Left hindlimb (tissue), 1 donor: Measurements from ENCODE around the gene TOP3B.

Experiments used
- DNase-seq: peaks from one replicate; pipeline ENCODE4 v3.0.0-alpha.2; 2018

The TOP3B gene

DNA sequence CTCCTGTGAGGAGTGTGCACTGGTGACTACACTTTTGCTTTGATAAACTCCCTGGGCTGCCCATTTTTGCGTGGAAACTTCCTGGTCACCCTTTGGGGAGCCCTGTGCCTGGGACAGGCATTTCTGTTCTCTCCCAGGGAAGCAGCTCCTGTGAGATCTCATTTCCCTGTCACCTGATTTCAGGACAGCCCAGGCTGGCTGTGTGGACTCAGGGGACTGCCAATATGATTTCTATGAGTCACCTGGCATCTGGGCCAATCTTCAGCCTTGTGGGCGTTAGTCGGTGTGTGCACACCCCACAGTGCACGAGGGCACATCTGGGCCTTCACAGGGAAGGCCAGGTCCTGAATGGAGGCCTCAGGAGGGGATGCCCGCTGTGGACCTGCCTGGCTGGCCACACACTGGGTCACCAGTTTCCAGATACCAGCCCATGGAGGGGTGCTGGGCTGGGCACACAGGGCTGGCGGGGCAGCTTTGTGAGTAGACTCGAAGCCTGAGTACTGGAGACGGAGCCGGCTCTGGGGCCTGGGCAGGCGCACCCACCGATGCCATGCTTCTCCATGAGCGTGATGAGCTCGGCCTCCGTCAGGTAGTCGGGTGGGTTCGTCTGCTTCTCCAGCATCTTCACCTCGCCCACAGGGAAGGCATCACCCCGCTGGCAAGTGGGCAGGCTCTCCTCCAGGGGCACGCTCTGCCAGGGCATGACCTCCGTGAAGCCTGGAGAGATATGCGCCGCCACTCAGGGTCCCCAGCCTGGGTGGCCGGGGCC, 20.5 kb downstream of the TOP3B start:
- DNase-seq = no peak

DNA sequence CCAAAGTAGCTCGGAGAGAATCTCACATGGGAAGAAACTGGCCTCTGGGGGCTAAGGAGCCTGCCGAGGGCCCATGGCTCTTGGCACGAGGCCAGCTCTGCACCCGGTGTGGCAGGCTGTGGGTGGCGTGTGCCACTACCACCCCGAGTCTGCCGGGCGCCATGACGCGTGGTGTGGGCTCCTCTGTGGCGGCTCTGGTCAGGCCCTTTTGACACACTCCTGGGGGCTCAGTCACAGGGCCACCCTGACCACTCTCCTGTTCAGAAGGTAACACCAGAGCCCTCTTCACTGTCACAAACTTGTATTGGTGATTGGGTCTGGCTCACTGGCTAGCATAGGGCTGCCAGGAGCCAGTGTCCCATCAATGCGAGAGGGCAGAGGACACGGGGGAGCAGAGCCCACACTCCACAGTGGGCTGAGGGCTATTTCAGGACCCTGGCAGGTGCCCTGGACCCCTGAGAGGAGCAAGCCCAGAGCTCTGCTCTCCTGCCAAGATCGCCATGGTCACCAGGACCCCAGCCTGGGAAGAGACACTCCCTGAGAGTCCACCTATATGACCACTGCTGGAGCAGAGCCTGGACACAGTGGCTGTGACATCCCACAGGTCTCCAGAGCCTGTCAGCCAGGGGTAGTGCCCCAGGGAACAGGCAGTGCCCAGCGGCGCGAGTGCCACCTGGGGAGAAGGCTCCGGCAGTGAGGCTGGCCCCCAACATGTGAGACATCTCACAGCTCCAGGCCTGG, 21.3 kb downstream of the TOP3B start:
- DNase-seq = no peak

DNA sequence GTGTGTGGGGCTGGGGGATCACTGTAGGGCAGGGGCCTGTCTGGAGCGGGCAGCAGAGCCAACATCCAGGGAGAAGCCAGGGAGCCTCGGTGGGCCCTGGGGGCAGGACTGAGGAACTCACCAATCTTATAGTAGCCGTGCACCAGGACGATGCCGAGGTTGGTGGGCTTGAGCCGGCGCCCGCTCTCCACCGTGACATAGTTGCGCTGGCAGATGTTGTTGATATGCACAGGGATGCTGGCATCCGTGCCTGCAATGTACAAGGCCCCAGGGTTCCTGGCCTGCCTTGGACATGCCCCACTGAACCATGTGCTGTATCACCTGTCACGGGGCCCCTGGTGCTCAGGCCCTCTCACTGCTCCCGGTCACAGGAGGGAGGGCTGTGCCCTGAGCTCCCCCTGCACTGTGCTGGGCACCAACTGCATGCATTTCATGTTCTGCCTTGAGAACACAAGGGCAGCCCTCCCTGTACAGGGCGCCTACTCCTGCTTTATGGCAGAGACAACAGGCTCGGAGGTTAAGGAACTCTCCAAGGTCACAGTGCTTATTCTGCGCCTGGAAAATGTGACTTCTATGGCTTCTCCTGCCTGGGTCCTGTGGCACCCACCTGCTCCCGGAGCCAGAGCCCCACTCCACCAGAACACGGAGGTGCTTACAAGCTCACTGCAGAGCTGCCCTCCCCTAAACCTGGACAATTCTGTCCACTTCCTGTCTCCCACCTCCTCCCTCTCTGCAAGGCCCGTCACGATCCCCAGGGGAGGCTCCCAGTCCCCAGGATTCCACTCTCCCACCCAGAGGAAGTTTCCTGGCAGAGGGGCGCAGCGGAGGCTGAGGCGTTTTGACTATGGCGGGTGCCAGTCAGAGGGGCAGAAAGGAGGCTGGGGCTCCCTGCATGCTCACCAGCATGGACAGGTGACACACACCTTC, 22.1 kb downstream of the TOP3B start:
- no peak for DNase-seq

DNA sequence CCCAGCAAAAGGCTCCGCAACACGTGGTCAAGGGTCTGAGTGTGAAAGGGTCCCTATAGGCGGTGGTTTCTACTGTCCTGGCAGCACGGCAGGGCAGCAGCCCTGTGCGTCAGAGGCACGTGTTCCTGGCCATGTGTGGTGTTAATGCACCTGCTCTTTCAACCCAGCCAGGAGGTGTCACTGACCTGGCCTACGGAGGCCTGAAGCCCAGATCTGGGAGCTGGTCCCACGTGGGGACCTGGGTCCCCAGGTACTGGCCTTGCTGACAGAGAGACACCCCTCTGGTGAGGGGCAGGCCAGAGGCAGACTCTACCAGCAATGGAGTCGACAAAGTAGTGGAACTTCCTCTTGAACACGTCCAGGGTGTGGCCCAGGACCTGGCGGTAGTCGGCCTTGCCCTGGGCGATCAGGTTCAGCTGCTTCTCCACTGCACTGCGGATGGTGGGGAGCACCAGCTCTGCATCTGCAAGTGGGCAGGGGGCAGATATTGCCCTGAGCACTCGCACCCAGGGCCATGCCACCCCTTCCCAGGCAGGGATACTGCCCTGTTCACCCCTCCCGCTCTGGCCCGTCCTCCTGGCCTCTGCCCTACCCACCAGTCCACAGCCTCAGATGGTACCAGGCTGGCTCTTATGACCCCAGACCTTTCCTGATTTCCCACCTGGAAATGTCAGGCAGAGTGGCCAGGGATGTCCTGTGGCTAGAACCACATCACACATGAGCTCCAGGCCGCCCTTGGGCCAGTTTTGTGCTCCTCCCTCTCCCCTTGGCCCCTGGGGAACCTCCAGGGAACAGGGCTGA, 23.1 kb downstream of the TOP3B start:
- no peak for DNase-seq

DNA sequence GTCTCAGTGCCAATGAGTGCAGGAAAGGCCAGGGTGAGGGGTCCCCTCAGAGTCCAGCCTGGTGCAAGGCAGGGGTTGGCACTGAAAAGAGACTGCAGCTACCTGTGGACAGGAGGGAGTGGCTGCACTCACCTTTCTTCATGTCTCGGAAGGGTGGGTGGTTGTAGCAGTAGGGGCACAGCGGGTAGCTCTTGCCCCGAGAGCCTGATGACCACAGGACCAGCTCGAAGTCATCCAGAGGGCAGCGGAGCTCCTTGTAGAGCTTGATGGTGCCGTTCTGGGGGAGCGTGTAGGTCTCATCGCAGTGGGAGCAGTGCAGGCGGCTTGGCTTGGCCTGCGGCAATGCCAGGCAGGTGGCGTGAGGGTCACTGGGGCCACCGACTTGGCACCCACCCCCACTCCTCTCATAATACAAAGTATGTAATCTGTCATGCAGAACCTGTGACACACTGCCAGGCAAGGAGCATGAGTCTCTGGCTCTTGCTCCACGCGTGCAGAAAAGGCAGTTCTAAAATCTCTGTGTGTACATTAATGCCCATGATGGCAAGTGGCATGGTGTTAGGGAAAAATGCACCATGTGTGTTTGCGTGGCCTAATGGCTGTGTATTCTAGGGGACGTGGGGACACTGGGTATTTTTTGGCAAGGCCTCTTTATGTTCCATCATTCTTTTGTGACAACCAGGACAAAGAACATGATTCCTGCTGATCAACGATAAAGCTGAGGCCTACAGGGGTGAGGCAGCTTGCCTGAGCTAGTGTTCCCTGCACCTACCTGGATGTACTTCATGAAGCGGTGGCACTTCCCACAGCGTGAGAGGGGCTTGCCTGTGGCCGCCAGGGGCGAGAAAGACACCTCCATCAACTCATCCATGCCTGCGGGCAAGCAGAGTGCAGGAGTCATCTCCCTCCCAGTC, 24.0 kb downstream of the TOP3B start:
- no peak for DNase-seq

DNA sequence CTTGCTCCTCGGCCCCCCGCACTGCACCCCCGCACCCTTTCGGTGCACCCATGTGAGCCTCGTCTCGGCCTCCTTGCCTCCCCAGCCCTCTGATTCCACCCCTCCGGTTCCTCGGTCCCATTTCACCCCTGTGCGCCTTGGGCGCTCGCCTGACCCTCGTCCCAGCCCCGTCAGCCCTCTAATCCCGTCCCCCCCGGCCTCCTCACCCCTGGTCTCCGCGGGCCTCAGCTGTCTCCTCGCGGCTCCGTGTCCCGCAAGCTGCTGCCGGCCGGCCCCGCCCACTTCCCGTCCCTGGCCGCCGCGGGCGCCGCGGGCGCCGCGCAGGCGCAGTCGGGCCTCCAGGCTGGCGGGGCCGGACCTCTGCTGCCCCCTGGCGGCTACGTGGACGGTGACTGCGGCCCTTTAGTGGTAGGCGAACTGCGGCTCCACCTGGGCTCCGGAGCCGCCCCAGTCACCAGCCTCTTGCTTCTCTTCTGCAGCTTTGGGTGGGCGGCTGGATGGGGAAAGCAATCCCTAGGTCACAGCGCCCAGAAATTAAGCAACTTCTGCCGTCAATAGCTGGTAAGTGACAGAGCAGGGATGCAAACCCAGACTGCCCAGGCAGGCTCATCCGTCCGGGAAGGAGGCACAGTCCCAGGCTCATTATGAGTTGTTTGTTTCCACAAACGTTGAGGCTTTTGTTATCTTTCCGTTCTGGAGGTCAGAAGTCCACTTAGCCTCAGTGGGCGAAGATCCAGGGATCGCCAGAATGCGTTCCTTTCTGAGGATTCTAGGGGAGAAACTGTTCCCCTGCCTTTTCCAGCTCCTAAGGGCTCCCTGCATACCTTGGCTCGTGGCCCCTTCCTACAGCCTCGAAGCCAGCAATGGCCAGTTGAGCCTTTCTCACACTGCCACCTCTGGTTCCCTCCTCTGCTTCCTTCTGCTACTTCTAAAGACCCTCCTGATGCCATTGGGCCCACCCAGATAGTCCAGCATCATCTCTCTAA, 29.7 kb downstream of the TOP3B start, which contains the start of gene PPM1F:
Gene PPM1F (minus strand): TSS at position 263 of the 986 bp plus-strand sequence. CDS start 6,800 bp downstream, outside the sequence.
- DNase-seq = peak; percentile 90

DNA sequence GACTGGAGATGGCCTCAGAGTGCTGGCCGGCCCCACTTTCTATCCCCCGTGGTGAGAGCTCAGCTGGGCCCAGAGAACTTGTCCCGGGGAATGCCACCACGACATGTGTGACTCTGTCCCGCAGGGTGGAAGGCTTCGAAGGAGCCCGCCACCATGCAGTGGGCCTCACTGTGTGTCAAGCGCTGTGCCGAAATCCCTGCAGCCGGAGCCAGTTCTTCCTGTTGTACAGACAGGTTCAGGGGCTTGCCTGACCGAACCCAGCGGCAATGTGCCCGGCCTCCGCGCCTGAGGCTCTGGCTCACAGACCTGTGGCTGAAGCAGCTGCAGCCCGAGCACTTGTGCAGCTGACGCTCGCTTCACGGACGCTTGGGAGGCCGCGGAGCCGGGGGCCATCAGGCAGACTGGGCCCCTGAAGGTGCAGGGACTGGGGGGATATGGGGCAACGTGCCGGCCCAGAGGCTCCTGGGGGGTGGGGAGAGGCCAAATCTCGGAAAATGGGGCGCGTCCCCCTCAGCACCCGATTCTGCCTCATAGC, 30.6 kb downstream of the TOP3B start:
- DNase-seq = peak; percentile 62

DNA sequence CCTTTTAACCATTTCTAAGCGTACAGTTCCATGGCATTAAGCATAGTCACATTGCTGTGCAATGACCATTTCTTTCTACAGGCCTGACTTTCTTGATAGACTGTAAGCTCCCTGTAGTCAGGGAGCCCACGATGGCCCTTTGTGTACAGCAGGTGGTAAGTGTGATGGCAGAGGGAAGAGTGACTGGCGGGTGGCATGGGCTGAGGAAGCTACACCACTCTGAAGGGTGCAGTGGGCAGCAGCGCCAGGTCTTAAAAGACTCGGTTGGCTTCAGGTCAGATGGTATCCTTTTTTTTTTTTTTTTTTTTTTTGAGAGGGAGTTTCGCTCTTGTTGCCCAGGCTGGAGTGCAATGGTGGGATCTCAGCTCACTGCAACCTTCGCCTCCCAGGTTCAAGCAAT, 31.5 kb downstream of the TOP3B start:
- no peak for DNase-seq

DNA sequence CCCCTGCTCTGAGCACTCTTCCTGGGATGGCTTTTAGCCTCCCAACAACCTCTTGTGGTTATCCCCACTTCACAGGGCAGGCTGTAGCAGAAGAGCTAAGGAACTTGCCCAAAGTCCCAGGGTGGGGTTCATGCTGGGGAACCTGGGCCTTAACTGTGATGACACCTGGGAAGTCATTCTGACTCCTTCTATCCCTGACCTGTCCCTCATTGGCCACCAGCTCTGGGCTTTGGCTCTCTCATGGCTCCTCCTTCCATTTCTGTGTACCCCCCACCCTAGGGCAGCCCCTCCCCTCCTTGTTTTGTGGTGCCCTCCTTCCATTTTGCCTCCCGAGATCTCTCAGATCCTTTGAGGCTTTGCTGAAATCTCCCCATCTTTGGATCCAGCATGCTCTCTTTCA, 32.6 kb downstream of the TOP3B start:
- DNase-seq = no peak

DNA sequence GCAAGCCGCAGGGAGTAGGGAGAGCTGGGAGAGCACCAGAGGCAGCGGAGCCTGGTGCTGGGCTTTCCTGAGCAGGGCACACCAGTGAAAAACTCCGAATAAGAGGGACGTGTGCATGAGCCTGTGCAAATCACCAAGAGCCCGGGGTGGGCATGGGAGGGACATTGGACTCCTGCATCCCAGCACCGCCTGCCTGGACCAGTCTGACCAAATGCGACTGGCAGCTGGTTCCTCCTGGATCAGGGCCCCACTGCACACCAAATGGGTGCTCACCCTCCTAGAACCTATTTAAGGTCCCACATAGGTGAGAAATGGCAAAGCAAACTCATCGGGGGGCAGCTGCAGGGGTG, 33.0 kb downstream of the TOP3B start:
- peak; percentile 30 for DNase-seq

DNA sequence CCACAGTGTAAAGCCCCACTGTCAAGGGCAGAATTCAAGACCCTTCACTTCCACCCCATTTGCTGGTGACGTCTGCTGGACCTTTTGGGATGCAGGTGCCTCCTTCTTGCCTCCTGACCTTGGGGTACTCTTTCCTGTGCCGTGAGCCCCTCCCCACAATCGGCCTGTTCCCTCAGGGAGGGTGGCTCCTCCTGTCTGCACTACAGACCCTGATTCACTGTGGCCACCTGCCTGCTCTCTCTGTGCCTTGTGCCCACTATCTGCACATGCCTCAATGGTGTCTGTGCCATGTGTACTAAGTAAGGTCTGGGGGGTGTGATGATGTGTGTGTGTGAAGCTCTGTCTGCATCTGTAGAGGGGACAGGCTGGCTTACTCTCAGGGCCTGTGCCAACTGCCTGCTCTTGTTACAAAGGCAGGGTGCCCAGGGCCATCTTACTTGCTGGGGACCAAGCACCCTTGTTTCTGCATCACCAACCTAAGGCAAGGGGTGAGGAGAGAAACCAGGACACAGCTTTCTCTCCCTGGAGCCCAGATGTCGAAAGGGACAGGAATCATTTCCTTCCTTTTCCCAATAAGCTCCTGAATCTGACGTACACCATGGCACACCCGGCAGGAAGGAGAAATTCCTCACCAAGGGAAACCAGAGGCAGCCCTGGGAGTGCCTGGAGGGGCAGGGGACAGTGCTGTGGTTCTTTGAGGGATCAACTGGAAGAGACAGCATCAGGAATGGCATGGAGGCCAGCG, 33.6 kb downstream of the TOP3B start:
- no peak for DNase-seq

DNA sequence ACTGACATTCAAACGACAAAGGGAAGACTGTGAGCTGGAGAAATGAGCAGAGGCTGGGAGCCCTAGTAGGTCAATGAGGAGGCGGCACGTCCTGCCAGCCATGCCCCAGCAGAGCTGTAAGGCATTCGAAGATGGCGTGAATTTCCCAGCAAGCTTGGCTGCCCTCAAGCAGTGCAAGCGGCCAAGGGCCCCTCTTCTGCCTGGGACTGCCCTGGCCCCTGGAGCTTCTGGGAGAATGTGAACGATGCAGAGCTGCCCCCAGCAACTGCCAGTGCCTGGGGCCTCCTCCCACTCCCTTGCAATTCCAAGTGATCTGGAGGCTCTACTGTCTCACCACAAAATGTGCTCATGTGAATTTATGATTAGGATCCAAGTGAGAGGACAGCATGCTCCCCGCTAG, 34.2 kb downstream of the TOP3B start:
- DNase-seq = no peak

DNA sequence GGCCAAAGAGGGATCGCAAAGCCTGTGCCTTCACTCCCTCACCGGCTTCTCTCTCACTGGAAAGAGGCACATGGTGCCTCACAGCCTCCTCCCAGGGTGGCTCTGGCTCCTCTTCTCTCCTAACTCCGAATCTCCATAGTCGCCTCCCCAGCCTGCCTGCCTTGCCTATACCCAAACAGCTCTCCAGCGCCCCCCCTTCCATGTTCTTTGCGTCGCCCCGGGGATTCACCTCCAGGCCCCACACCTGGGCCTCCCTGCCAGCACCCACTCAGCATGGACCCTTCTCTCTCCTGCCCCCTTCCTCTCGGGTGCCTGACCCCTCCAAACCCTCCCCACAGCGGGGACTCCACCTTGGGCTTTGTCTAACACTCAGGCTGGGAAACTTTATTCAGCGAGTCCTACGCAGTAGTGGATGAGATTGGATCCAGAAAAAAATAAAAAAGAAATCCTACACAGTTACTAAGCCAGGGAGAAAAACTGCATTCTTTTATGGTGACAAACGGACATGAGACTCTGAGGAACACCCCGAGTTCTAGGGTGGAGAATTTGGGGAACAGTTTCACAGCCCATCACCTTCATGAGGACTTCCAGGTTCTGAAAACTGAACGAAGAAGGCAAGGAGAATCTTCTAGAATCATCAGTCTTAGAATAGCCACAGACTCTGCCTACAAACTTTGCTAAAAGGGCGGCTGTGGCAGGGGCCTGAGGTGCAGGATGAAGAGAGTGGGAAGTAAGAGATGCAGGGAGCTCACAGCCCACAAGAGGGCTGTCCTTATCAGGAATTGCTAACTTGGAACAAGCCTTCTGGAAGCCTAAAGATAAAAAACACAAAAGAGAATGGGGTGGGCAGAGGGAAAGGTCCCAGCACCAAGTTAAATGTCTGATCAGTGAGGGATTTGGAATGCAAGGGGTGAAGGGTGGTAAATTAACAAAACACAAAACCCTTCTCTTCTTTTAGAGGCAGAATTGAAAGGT, 35.3 kb downstream of the TOP3B start:
- no peak for DNase-seq

DNA sequence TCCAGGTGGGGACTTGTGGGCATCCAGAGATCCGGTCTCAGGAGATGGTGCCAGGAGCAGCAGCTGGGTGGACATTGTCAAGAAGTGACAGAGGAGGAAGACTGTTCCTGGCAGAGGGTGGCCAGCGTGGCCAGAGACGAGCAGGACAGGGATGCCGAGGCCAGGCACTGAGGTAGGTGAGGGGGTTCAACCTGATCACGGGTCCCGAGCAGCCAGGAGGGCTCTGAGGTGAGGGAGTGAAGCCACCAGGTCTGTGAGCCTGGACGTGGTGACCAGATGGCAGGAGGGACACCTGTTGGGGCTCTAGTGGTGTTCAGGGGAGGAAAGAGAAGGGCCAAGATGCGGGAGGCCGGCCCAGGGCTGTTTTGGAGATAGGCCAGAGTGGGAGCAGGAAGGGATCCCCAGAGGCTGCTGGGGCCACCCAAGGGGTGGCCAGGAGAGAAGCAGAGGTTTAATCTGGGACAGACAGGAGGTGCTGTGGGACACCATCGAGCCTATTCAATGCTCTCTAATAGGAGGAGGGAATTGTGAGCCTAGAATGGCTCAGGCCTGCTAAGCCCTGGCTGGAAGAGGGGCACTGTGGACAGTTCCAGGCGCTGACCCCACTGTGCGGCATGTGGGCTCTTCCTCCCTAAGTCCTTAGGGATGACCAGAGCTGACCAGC, 36.2 kb downstream of the TOP3B start:
- DNase-seq = no peak

DNA sequence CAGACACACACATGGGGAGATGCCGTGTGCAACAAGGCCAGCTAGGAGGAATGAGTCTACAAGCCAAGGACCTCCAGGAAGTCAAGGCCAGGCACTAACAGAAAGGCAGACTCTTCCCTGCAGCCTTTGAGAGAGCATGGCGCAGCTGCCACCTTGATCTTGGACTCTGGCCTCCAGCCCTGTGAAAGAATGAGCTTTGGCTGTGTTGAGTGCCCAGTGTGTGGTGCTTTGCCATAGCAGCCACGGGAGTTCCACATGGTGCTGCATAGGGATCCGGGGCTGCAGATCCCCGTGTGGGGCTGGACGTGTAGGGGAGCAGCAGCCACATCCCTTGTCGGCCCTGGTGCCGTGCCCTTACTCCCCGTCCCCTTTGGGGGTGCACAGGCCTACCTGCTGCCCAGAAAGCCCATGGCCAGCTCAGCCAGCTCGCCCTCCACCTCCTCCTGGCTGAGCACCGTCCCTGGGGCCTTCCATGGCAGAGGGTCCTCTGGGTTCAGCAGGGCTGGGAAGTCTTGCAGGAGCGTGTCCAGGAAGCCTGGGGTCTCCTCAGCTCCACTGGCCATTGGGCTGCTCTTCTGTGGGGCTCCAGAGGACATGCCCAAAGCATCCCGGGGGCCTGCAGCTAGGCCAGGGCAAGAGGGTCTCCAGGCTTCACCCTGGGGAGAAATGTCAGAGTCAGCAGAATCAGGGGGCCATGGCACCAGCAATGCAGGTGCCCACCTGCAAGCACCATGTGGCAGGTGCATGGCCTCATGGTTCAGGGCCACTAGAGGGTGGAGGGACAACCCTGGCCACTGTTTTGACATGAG, 36.9 kb downstream of the TOP3B start:
- DNase-seq = no peak

DNA sequence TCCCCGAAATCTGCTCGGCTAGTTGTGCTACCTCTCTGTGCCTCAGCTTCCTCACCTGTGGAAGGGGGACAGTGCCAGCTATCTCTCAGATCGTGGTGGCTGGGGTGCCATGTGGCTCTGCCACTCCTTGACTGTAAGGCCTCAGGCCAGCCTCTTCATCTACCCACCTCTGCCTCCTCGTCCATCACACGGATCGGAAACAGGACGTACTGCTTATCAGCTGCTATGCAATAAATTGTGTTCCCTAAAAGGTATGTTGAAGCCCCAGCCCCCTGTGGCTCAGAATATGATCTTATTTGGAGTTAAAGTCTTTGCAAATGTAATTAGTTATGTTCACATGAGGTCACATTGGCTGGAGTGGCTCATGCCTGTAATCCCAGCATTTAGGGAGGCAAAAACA, 37.7 kb downstream of the TOP3B start:
- no peak for DNase-seq
